ENCODE measurements around the gene HRCT1. TPM values are rescaled to one million over a fixed set of nuclear protein-coding genes. Genes with fewer than 3 reads are reported as not detected.
A peak's percentile ranks its signal among the peaks of the same experiment; 100 is the strongest.

Gene HRCT1
- total RNA-seq, 1 experiment from 2014 or later = 0.32 TPM

DNA sequence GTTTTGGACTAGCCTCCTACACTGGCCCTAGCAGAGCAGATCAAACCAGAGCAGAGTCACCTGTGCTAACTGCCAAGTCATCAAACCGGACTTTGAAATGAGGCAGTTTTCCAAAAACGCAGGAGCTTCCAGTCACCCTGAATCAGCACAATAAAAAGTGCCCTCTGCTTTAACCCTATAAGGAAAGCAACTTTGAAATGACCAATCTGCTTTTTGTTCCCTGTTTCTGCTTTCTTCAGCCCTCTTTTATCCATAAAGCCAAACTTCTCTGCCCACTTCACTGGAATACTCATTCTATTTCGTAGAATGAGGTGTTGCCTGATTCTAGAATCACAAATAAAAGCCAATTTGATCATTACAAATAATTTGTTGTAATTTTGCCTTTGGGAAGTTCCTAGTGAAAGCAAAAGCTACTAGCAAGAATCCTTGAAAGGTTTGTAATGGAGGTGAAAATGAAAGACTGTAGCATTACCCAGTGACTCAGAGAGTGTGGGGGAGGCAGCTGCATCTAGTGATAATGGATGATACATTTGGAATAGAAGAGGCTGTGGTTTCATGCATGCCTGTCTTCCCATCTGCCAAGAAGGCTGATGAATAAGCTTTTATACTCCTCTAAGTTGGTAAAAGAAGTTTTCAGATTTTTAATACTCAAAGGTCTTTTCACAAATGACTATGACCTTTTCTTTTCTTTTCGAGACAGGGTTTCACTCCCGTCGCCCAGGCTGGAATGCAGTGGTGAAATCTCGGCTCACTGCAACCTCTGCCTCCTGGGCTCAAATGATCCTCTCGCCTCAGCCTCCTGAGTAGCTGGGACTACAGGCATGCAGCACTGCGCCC is 18.1 kb downstream of the HRCT1 start (continued):
- TF ChIP-seq EZH2phosphoT487 (IDR thresholded peaks at IDR 0.05; ENCODE audit: borderline replicate concordance) (no peak), EGR1 (IDR thresholded peaks at IDR 0.05; ENCODE audit: low read depth) (peak; percentile 69; the same call in 1 of the 2 replicates), CBX3 (IDR thresholded peaks at IDR 0.05; ENCODE audit: low read depth) (no peak), POLR2AphosphoS5 (IDR thresholded peaks at IDR 0.05; ENCODE audit: low read depth, low read length) (no peak), POLR2A (IDR thresholded peaks at IDR 0.05; ENCODE audit: borderline replicate concordance, extremely low read depth, insufficient read depth, insufficient read length) (no peak)

DNA sequence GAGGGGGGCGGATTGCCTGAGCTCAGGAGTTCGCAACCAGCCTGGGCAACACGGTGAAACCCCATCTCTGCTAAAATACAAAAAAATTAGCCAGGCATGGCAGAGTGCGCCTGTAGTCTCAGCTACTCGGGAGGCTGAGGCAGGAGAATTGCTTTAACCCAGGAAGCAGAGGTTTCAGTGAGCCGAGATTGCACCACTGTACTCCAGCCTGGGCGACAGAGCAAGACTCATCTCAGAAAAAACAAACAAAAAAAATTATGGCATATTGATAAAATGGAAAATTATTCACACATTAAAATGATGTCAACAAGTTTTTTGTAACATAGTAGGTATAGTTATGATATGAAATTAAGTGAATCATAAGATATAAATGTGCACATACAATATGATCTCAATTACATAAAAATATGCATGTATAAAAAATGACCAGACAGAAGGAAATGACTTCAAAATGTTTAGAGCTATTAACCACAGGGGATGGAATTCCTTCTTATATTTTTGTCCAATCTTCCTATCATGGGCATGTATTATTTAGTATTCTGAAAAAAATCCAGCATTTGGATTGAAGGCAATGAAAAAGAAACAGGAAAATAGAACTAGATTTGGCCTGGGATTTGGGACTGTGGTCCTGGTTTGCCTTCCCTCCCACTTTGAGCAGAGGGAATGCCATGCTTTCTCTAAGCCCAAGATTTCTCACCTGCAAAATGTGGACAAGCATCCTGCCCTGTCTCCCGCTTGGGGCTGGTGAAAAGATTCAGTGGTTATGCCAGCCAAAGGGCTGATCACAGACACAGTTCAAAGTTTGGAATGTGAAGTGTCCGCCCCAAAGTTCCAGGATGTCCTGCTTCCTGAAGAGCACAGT is 22.8 kb downstream of the HRCT1 start:
- ATAC-seq (no peak), DNase-seq (ENCODE audit: low read depth, low spot score) (no peak)
- Histone ChIP-seq H3K36me3 (ENCODE audit: control insufficient read depth in 1 of 2, insufficient read depth in 2 of 2, low read length in 2 of 2) (no peaks in the 10 kb centered on the region), H3K79me2 (ENCODE audit: insufficient read depth, low read length) (no peaks in the 10 kb centered on the region), H3K27ac (ENCODE audit: low read depth, low read length) (no peak overlapping the region), H3K4me1 (ENCODE audit: control insufficient read depth in 1 of 2, insufficient read depth in 2 of 2, low read length in 2 of 2) (peaks cover 9 to 12% of the 10 kb centered on the region in 2 experiments), H3K4me2 (ENCODE audit: low read length) (no peak overlapping the region), H4K20me1 (ENCODE audit: insufficient read depth) (no peaks in the 10 kb centered on the region), H3K27me3 (ENCODE audit: insufficient read depth, low read length) (no peaks in the 10 kb centered on the region), H2AFZ (ENCODE audit: low read depth, low read length, poor library complexity, severe bottlenecking) (no peak overlapping the region), H3K9me2 (ENCODE audit: insufficient read depth) (no peaks in the 10 kb centered on the region), H3K4me3 (replicated peaks in 1 of 2; ENCODE audit: low read depth in 1 of 2, low read length in 2 of 2) (no peak overlapping the region), H3K9ac (ENCODE audit: low read length) (no peak overlapping the region), H3K9me3 (ENCODE audit: control insufficient read depth in 1 of 2, insufficient read depth in 1 of 2, low read depth in 1 of 2, low read length in 2 of 2) (no peaks in the 10 kb centered on the region)
- BruUV-seq (replicated peaks) = no TSS peak
- POLR2A ChIA-PET = no interaction called here
- TF ChIP-seq, protein P1, sequence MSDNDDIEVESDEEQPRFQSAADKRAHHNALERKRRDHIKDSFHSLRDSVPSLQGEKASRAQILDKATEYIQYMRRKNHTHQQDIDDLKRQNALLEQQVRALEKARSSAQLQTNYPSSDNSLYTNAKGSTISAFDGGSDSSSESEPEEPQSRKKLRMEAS (IDR thresholded peaks at IDR 0.05) = no peak
- no peak for TF ChIP-seq EZH2 (IDR thresholded peaks at IDR 0.05)
- no peak for TF ChIP-seq SRF (IDR thresholded peaks at IDR 0.05; ENCODE audit: low read depth)
- TF ChIP-seq JUND (IDR thresholded peaks at IDR 0.05) = no peak
- TF ChIP-seq SP1 (IDR thresholded peaks at IDR 0.05; ENCODE audit: low read depth) = no peak
- TF ChIP-seq ELF1 (IDR thresholded peaks at IDR 0.05; ENCODE audit: borderline replicate concordance, low read depth) = no peak
- no peak for TF ChIP-seq CBX3 (IDR thresholded peaks at IDR 0.05; ENCODE audit: low read depth)
- RAD21 ChIA-PET (ENCODE audit: low non-redundant PET in 1 of 2, low total read pairs in 2 of 2, uncharacterized antibody in 2 of 2, unreplicated experiment in 2 of 2) = no interaction called here
- intact Hi-C loops (cut with micrococcal nuclease) = no loop called here
- CTCF ChIA-PET = no interaction called here

Data from HCT116 (cell line).